Astrocyte (in vitro differentiated cells and primary cell): ENCODE results near the gene FREY1. TPM values are rescaled to one million over a fixed set of nuclear protein-coding genes. Genes with fewer than 3 reads are reported as not detected.

ENCODE experiments used
- DNase-seq: peaks from one replicate; pipeline ENCODE4 v3.0.0-alpha.2; 2010; ENCODE audit warnings: low read depth
- FAIRE-seq: peaks from 2 replicates; lab custom pipeline; 2011; peaks lifted over from hg19 to GRCh38; lab: Jason Lieb, UNC
- H2AFZ ChIP-seq: 2 replicates; pipeline ENCODE4 v1.6.0; 2012; ENCODE audit warnings: low read depth, low read length, inconsistent platforms
- H3K27ac ChIP-seq: 2 replicates; pipeline ENCODE4 v1.5.1; 2011; ENCODE audit warnings: low read depth, low read length, inconsistent platforms
- H3K27me3 ChIP-seq: 2 replicates; pipeline ENCODE4 v1.6.0; 2011; ENCODE audit warnings: low read length, inconsistent platforms; ENCODE audit not compliant: insufficient read depth
- H3K36me3 ChIP-seq: 2 replicates; pipeline ENCODE4 v1.5.1; 2011; ENCODE audit warnings: low read length, inconsistent platforms; ENCODE audit not compliant: insufficient read depth
- H3K4me1 ChIP-seq: 2 replicates; pipeline ENCODE4 v1.5.1; 2011; ENCODE audit warnings: low read length, inconsistent platforms; ENCODE audit not compliant: insufficient read depth
- H3K4me2 ChIP-seq: 2 replicates; pipeline ENCODE4 v1.6.0; 2012; ENCODE audit warnings: low read length, inconsistent platforms
- H3K4me3 ChIP-seq: 2 replicates; pipeline ENCODE4 v1.5.1; 2011; ENCODE audit warnings: low read depth, mild to moderate bottlenecking, low read length, inconsistent platforms; ENCODE audit not compliant: insufficient read depth
- H3K79me2 ChIP-seq: 2 replicates; pipeline ENCODE4 v1.6.0; 2012; ENCODE audit warnings: mild to moderate bottlenecking, low read length, inconsistent platforms; ENCODE audit not compliant: insufficient read depth
- H3K9ac ChIP-seq: 2 replicates; pipeline ENCODE4 v1.6.0; 2012; ENCODE audit warnings: mild to moderate bottlenecking, low read length, inconsistent platforms
- H3K9me3 ChIP-seq: 2 replicates; pipeline ENCODE4 v1.5.1; 2012; ENCODE audit warnings: low read depth, mild to moderate bottlenecking, low read length, inconsistent platforms; ENCODE audit not compliant: insufficient read depth
- H4K20me1 ChIP-seq: 2 replicates; pipeline ENCODE4 v1.6.0; 2012; ENCODE audit warnings: low read length, inconsistent platforms; ENCODE audit not compliant: insufficient read depth
- H3K27ac Mint-ChIP-seq: one replicate; pipeline ENCODE4 v1.8.0; 2021; ENCODE audit warnings: mild to moderate bottlenecking, mixed read lengths; ENCODE audit not compliant: unreplicated experiment
- H3K27me3 Mint-ChIP-seq: one replicate; pipeline ENCODE4 v1.8.0; 2021; ENCODE audit warnings: low read depth, mixed read lengths; ENCODE audit not compliant: unreplicated experiment
- H3K36me3 Mint-ChIP-seq: one replicate; pipeline ENCODE4 v1.8.0; 2021; ENCODE audit warnings: low read depth, mixed read lengths; ENCODE audit not compliant: unreplicated experiment
- H3K4me1 Mint-ChIP-seq: one replicate; pipeline ENCODE4 v1.8.0; 2021; ENCODE audit warnings: low read depth, mixed read lengths; ENCODE audit not compliant: unreplicated experiment
- H3K4me3 Mint-ChIP-seq: one replicate; pipeline ENCODE4 v1.8.0; 2021; ENCODE audit warnings: mild to moderate bottlenecking, moderate library complexity, mixed read lengths; ENCODE audit not compliant: unreplicated experiment
- H3K9me3 Mint-ChIP-seq: one replicate; pipeline ENCODE4 v1.8.0; 2021; ENCODE audit warnings: mild to moderate bottlenecking, mixed read lengths; ENCODE audit not compliant: unreplicated experiment
- CTCF ChIP-seq: IDR thresholded peaks from 2 replicates; pipeline ENCODE4 v1.5.1; 2011; ENCODE audit warnings: low read depth, mild to moderate bottlenecking, inconsistent platforms, low read length, moderate library complexity; ENCODE audit not compliant: insufficient read depth
- EZH2 ChIP-seq: IDR thresholded peaks from 2 replicates; pipeline ENCODE4 v1.6.1; 2012; ENCODE audit warnings: mild to moderate bottlenecking, low read length, inconsistent platforms; ENCODE audit not compliant: insufficient read depth
- total RNA-seq: library from RNA; stranded (reverse); gene quantifications from 2 replicates; pipeline ENCODE4 v1.2.1, GENCODE V29; 2021

Gene FREY1
- total RNA-seq, 1 donor from 2014 or later: 0.79 TPM

GRCh38 chr11:45929486-45930030, 22.5 kb upstream of the FREY1 start:
- H3K9me3 ChIP-seq: no peaks in the 10 kb centered on the region
- no peak overlapping the region for H3K4me3 Mint-ChIP-seq
- H2AFZ ChIP-seq: no peak overlapping the region
- H3K79me2 ChIP-seq: no peaks in the 10 kb centered on the region
- H3K27ac Mint-ChIP-seq: no peak overlapping the region
- H4K20me1 ChIP-seq: peaks cover 4% of the 10 kb centered on the region
- H3K4me1 Mint-ChIP-seq: peaks cover 16% of the 10 kb centered on the region
- H3K4me3 ChIP-seq: no peak overlapping the region
- peaks cover 13% of the 10 kb centered on the region for H3K36me3 Mint-ChIP-seq
- H3K9ac ChIP-seq: no peak overlapping the region
- H3K4me1 ChIP-seq: no peaks in the 10 kb centered on the region
- no peak overlapping the region for H3K27ac ChIP-seq
- H3K27me3 Mint-ChIP-seq: peaks cover 6% of the 10 kb centered on the region
- no peaks in the 10 kb centered on the region for H3K27me3 ChIP-seq
- H3K4me2 ChIP-seq: no peak overlapping the region
- FAIRE-seq: no peak
- no peak for DNase-seq
- H3K36me3 ChIP-seq: peaks cover 8% of the 10 kb centered on the region
- TF ChIP-seq CTCF: no peak
- no peaks in the 10 kb centered on the region for H3K9me3 Mint-ChIP-seq

- Mint-ChIP-seq H3K27me3 (peaks cover 14% of the 10 kb centered on the region), H3K27ac (no peak overlapping the region), H3K36me3 (peaks cover 13% of the 10 kb centered on the region), H3K4me1 (peaks cover 16% of the 10 kb centered on the region), H3K4me3 (no peak overlapping the region), H3K9me3 (peaks cover 3% of the 10 kb centered on the region)
- H3K4me3 ChIP-seq: no peak overlapping the region
- no peak overlapping the region for H3K27ac ChIP-seq
- no peak overlapping the region for H3K4me2 ChIP-seq
- no peak overlapping the region for H3K9ac ChIP-seq
- H4K20me1 ChIP-seq: peaks cover 4% of the 10 kb centered on the region
- no peaks in the 10 kb centered on the region for H3K9me3 ChIP-seq
- no peak for FAIRE-seq
- no peak overlapping the region for H2AFZ ChIP-seq
- H3K36me3 ChIP-seq: peaks cover 8% of the 10 kb centered on the region
- TF ChIP-seq EZH2 (no peak), CTCF (no peak)
- H3K4me1 ChIP-seq: no peaks in the 10 kb centered on the region
- DNase-seq: no peak
- H3K79me2 ChIP-seq: no peaks in the 10 kb centered on the region
- H3K27me3 ChIP-seq: peaks cover 7% of the 10 kb centered on the region
Measured at GRCh38 chr11:45928535-45929215, 21.6 kb upstream of the FREY1 start.
